ENCODE results near the gene TLE6.
"Not testable (repeated sequence)": the region's sequence is repeated elsewhere in the genome, so short reads cannot be mapped to it uniquely, and the experiment has no call there.

- TF ChIP-seq, protein P1, sequence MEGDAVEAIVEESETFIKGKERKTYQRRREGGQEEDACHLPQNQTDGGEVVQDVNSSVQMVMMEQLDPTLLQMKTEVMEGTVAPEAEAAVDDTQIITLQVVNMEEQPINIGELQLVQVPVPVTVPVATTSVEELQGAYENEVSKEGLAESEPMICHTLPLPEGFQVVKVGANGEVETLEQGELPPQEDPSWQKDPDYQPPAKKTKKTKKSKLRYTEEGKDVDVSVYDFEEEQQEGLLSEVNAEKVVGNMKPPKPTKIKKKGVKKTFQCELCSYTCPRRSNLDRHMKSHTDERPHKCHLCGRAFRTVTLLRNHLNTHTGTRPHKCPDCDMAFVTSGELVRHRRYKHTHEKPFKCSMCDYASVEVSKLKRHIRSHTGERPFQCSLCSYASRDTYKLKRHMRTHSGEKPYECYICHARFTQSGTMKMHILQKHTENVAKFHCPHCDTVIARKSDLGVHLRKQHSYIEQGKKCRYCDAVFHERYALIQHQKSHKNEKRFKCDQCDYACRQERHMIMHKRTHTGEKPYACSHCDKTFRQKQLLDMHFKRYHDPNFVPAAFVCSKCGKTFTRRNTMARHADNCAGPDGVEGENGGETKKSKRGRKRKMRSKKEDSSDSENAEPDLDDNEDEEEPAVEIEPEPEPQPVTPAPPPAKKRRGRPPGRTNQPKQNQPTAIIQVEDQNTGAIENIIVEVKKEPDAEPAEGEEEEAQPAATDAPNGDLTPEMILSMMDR (IDR thresholded peaks at IDR 0.05) = not testable (repeated sequence)
- not testable (repeated sequence) for TF ChIP-seq POLR2A (IDR thresholded peaks at IDR 0.05)
Observed at GRCh38 chr19:3036977-3037544, 59.7 kb downstream of the TLE6 start.

All from ovary (tissue), 3 donors.